ENCODE data around the gene MARVELD3. TPM values are rescaled to one million over a fixed set of nuclear protein-coding genes. Genes with fewer than 3 reads are reported as not detected.
"Not testable (repeated sequence)": the region's sequence is repeated elsewhere in the genome, so short reads cannot be mapped to it uniquely, and the experiment has no call there.

The MARVELD3 gene
- polyA plus RNA-seq, 1 donor (not counting 4 experiments of a cell fraction or from before 2014, with no cell fraction given) = 11.6 TPM

DNA sequence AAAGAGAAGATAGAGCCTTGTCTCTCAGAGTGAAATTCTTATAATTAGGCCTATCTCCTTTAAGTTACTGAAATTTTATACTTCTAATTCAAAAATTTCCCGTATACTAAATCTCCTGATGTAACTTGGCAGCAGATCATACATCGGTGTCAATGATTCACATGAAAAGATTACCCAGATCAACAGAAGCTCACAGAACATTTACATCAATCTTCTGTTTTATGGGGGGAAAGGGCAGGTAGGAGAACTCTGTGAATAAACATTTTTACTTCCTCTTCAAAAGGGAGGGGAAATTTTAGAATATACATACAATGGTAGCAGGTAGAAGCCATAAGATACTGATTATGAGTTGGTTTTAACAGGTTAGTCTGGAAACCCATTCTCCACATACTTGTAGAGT is 55.4 kb downstream of the MARVELD3 start:
- no peak overlapping the region for H3K9ac ChIP-seq (ENCODE audit: control insufficient read depth, extremely low read depth, insufficient read depth, low read length)
- peaks cover 0 to 2% of the 10 kb centered on the region in 2 experiments for H3K36me3 ChIP-seq (ENCODE audit: control insufficient read depth in 2 of 2, extremely low read depth in 1 of 2, insufficient read depth in 2 of 2, low read length in 2 of 2)
- no peaks in the 10 kb centered on the region for H3K4me1 ChIP-seq (ENCODE audit: control insufficient read depth, extremely low read depth, insufficient read depth, low read length)
- no peaks in the 10 kb centered on the region for H3K9me3 ChIP-seq (ENCODE audit: control insufficient read depth, low read depth, low read length)
- H4K20me1 ChIP-seq (ENCODE audit: control insufficient read depth, extremely low read depth, insufficient read depth, low read length) = no peaks in the 10 kb centered on the region
- no peak for FAIRE-seq
- no peak overlapping the region for H3K27ac ChIP-seq (ENCODE audit: control insufficient read depth, insufficient read depth, low read length)
- no peak overlapping the region for H2AFZ ChIP-seq (ENCODE audit: control insufficient read depth, low read length)
- H3K79me2 ChIP-seq (ENCODE audit: control insufficient read depth, insufficient read depth, low read length) = no peaks in the 10 kb centered on the region
- no peak overlapping the region for H3K4me3 ChIP-seq (ENCODE audit: control insufficient read depth in 2 of 3, extremely low read depth in 1 of 3, insufficient read depth in 2 of 3, low read depth in 1 of 3, low read length in 3 of 3)
- H3K9me1 ChIP-seq (ENCODE audit: control insufficient read depth, extremely low read depth, insufficient read depth, low read length) = no peaks in the 10 kb centered on the region
- H3K27me3 ChIP-seq (ENCODE audit: control insufficient read depth, extremely low read depth, insufficient read depth, low read length) = no peaks in the 10 kb centered on the region
- DNase-seq (ENCODE audit: low read depth, low spot score) = no peak
- dilution Hi-C loops (cut with MboI; ENCODE audit: extremely low pct_ligation_motif_present, low sequenced_read_pairs) = no loop called here
- no peak overlapping the region for H3K4me2 ChIP-seq (ENCODE audit: control insufficient read depth, extremely low read depth, insufficient read depth, low read depth, low read length)
- no peak for TF ChIP-seq CTCF (optimal IDR thresholded peaks at IDR 0.05 in 1 of 3, IDR thresholded peaks at IDR 0.05 in 1 of 3, conservative IDR thresholded peaks at IDR 0.05 in 1 of 3; ENCODE audit: extremely low read depth in 1 of 3, insufficient read depth in 2 of 3, low read length in 3 of 3)

- DNase-seq (ENCODE audit: low read depth, low spot score); H3K79me2 ChIP-seq (ENCODE audit: control insufficient read depth, insufficient read depth, low read length); H2AFZ ChIP-seq (ENCODE audit: control insufficient read depth, low read length); H3K9me1 ChIP-seq (ENCODE audit: control insufficient read depth, extremely low read depth, insufficient read depth, low read length); H3K4me3 ChIP-seq (ENCODE audit: control insufficient read depth in 2 of 3, extremely low read depth in 1 of 3, insufficient read depth in 2 of 3, low read depth in 1 of 3, low read length in 3 of 3); dilution Hi-C loops (cut with MboI; ENCODE audit: extremely low pct_ligation_motif_present, low sequenced_read_pairs); FAIRE-seq; H3K36me3 ChIP-seq (ENCODE audit: control insufficient read depth in 2 of 2, extremely low read depth in 1 of 2, insufficient read depth in 2 of 2, low read length in 2 of 2); H3K4me1 ChIP-seq (ENCODE audit: control insufficient read depth, extremely low read depth, insufficient read depth, low read length); H3K27ac ChIP-seq (ENCODE audit: control insufficient read depth, insufficient read depth, low read length); H4K20me1 ChIP-seq (ENCODE audit: control insufficient read depth, extremely low read depth, insufficient read depth, low read length); H3K9me3 ChIP-seq (ENCODE audit: control insufficient read depth, low read depth, low read length); H3K4me2 ChIP-seq (ENCODE audit: control insufficient read depth, extremely low read depth, insufficient read depth, low read depth, low read length); H3K27me3 ChIP-seq (ENCODE audit: control insufficient read depth, extremely low read depth, insufficient read depth, low read length); H3K9ac ChIP-seq (ENCODE audit: control insufficient read depth, extremely low read depth, insufficient read depth, low read length): not testable (repeated sequence)
Observed at GRCh38 chr16:71684280-71684679, 58.3 kb downstream of the MARVELD3 start.

Small RNA genes within 50 kb of the gene (small RNA-seq; reads per million reads assigned to genes)
- gene RNU6-208P (ENCODE audit: insufficient read length in 3 of 3, low read depth in 3 of 3, low replicate concordance in 1 of 3) = 0 reads per million in 3 experiments

Other genes starting within 250 kb of the MARVELD3 start
- not detected in 3 replicates for gene TLE7, start 184.1 kb upstream of the MARVELD3 start, polyA plus RNA-seq
- gene ZNF23, start 163.9 kb upstream of the MARVELD3 start, polyA plus RNA-seq = 4.7 to 8.2 TPM (median 6.5 TPM) in 3 replicates
- 1.2 to 1.7 TPM (median 1.2 TPM) in 3 replicates for gene ZNF19, start 136.9 kb upstream of the MARVELD3 start, polyA plus RNA-seq
- gene CHST4, start 99.8 kb upstream of the MARVELD3 start, polyA plus RNA-seq = 0.14 TPM in 3 replicates
- gene TAT, start 49.1 kb upstream of the MARVELD3 start, polyA plus RNA-seq = 0.14 TPM in 1 of 3 replicates, not detected in the others
- gene PHLPP2, start 98.5 kb downstream of the MARVELD3 start, polyA plus RNA-seq = 6.0 to 7.6 TPM (median 6.5 TPM) in 3 replicates
- gene AP1G1, start 182.7 kb downstream of the MARVELD3 start, polyA plus RNA-seq = 61.7 to 82.5 TPM (median 62.5 TPM) in 3 replicates
- 10.8 to 16.0 TPM (median 12.8 TPM) in 3 replicates for gene ATXN1L, start 219.8 kb downstream of the MARVELD3 start, polyA plus RNA-seq